Measurements from ENCODE around the gene SVIL.
"Not testable (repeated sequence)": the region's sequence is repeated elsewhere in the genome, so short reads cannot be mapped to it uniquely, and the experiment has no call there.

The SVIL gene

DNA sequence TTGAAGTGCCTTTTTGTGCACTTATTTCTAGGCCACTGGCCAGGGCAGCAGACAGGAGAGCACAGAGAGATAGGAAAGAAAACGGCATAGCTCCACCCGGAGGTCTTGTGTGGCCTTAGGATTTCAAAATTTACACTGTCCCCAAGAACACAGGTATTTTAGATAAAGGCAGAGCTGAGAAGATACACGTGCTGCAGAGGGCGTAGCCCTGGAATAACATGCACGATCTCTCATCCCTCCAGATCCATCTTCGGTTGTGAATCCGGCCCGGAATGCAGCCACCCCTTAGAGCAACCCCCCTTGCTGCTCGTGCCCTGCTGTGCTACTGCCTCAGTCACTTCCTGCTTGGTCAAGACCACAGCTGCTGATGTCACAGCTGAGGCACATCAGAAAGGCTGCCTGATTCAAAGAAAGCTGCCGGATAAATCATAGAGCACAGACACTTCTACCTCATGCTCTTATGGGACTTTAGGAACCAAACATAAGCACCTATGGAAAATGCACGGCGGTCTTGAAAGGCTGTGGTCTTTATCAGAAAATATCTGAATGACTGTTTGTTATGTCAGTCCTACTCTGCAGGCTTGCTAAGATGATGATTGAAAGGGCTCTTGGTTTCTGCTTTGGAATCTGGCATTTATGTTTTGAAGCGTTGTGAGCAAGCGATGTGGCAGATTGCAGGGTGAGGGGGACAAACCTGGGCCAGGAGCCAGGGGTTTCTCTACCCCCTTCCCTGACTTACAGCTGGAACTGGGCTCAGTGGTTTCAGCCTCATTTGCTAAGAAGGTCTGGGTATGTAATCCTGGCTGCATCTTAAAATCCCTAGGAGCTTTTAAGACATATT lies 152.0 kb downstream of the SVIL start:
- no peak for DNase-seq

DNA sequence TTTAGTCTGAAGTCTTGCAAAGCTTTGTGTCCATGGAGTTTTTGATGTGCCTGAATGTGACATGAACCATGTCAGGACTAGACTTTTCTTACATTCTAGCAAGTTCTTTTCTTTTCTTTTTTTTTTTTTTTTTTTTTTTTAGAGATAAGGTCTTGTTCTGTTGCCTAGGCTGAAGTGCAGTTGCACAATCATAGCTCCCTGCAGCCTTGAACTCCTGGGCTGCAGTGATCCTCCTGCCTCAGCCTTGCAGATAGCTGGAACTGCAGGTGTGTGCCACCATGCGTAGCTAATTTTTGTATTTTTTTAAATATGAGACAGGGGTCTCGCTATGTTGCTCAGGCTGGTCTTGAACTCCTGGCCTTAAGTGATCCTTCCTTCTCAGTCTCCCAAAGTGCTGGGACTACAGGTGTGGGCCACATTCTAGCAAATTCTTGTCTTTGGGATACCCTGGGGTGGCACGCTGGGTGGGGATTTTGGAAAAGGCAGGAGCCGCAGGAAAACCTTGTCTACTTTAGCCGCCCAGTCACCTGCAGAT lies 152.8 kb downstream of the SVIL start:
- DNase-seq = no peak

DNA sequence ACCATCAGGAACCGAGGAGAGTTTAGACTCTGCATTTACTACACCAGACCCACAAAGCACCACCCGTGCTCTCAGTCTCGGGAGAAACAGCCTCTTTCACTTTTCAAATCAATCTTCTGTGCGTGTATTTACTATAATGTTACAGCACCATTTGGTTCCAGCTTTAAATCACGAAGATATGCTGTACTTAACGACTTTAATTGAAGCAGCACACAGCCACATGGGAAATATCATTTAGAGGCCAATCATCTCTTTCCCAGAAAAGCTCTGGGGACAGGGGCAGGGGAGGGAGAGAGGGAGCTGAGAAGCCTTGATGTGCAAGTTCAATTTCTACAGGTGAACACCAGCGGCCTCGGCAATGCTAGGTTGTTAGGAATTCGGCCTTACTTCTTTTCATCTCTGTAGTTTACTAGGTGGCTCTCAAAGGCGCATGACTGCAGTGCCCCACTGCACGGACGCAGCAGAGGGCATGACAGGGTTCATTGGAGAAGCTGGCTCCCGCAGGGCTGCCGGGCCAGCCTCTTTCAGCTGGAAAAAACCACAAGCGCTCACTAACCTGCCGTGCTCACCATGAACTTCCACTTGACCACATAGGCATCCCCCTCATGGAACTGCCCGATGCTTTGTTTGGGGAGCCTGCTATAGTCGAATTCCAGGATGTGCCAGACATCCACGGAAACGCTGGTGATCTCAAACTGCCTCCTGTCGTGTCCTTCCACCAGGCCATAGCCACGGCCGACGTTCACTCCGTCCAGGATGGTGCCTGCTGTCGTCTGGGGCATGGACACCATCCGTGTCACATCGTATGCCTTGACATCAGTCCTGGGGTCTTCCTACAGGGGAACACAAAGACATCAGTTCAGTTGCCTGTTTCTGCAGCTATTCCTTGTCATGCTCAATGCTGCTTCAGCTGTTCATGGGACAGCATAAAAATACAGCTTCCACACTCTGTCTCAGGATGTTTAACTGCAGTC lies 154.5 kb downstream of the SVIL start:
- DNase-seq = no peak

DNA sequence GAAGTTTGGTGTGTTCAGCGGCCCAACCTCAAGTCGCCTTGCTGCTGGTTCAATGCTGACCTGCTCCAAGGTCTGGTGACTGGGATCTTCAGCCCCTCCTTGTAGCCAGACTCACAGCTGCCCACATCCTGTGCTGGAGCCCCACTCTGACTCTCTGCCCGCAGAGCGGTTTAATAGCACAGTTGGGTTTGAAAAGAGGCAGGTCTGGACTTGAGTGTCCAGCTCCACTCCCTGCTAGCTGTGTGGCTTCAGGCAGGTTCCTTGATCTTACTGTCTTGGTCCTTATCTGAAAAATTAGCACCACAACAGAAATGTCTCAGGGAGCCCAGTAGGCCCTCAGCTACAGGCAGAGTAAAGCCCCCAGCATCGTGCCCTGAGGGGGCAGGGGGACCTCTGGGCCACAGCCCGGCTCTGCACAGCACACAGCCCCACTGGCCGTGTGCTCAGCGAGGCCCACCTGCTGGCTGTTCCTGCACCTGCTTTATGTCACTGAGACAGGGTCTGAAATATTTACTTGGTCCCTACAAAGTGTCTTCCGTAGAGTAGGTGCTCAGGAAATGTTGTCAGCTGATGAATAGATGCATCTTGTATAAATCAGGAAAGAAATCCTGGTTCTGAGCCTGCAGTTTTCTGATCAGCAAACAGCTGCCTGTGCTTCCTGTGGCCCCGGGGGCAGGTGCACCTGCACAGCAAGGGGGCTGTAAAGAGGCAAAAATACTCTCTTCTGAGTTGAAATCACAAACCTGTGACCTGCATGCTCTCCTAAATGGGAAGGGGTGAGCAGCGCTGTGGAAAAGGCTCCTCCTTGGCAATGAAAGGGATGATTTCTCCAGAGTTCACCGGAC lies 155.5 kb downstream of the SVIL start:
- DNase-seq = no peak

DNA sequence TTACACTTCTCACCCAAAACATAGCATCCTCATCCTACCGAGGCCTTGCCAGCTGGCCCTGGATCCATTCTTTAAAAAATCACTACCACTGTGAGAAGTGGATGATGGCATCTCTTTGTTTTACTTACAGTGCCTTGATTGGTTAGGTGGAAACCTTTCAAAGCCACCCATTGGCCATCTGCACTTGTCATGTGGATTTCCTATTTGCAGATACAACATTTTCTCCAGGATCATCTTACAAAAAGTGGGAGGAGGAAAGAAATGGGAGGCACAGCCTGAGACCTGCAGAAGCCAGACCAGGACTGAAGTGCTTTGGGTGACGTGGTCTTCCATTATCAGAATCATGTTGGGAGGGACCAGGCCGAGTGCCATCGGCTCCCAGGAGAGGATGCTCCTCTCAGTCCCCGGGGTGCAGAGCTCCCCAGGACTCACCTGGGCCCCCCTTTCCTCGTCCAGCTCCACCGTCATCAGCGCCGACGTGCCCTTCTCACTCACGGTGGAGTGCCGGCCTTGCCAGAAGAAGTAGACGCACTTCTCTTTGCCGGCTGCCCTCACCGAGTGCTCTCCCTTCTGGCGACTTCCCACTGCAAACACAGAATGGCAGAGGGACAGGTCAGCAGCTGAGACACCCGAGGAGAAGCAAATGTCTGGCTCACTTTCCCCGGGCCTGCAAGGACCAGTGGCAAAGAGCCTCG lies 161.2 kb downstream of the SVIL start:
- no peak for DNase-seq

DNA sequence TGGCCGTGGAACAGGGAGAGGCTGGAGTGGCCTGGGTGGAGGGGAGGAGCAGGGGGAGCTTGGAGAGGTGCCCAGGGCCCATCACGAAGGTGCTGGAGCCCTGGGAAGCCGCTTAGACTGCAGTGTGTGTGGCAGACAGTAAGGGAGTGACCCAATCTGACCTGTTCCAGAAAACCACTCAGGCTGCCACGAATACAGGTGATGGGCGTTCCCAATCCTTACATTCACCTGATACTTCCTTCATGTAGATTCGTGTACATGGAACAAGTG lies 161.7 kb downstream of the SVIL start:
- DNase-seq = no peak

DNA sequence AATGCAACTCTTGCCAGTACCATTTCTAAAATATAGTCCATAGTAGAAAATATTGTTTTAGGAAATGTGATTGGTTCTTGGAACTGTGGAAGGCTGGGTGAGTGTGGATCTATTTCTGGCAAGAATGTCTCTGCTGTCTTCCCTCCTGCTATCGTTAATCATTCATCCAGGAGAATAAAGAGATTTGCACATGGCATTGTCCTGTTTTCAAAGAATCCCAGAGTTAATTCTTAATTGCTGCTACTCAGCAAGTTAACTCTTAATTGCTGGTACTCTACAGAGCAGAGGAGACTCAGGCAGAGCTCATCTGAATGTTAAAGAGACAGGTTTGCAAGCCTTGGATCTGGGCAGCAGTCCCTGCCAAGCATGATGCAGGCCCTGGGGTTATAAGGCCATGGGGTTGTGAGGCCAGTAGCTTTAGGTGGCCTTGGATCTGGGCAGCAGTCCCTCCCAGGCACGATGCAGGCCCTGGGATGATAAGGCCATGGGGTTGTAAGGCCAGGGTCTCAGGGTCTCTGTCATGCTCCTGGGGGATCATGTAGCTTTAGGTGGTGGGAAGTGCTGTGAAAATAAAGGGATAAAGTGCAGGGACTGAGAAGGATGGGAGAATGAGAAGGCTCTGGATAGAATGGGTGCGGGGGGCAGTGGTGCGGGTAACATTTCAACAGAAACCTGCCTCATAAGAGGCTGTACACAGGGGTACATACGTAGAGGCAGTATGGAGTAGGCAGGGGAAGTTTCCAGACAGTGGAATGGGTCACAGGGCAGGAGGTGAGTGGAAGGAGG lies 162.3 kb downstream of the SVIL start:
- no peak for DNase-seq

DNA sequence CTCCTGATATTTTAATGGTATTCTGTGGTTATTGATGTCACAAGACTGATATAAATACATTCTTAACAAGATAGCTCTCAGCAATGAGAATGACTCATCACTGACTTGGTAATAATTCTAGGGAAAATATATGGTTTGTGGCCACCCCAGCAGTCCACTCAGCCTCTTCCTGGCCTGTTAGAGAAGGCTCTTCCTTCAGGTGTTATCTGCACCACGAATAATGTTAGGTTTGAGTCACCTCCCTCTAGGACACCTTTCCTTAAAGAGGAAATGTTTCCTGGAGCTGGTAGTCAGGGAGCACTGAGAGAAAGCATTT lies 163.3 kb downstream of the SVIL start:
- no peak for DNase-seq

DNA sequence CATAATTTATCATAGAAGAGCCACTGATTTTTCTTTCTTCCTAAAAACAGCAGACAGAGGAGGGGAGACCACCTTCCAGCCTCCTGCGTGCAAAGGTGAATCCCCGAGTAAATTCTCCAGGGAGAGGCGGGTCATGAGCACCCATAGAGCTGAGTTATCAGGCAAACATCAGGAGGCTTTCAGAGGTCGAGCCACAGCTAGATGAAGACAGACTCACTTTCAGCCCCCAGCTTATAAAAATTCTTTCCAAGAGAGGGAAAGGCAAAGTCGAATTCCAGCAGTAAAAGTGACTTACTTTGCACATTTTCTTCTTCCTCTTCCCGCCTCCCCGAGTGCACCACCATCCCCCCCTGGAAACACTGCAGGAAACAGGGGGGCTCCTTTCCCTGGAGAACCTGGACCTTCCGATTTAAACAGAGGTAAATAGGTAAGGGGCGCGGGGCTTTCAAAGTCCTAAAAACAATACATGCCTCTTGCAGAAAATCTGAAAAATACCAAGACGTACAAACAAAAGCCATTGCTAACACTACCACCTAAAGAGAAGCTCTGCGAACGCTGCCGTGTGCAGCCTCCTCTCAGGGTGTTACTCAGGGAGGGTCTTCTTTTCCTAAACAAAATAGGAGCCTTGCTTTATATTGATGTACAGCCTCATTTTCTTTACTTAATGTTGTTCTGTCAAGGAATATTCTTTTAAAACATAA lies 163.8 kb downstream of the SVIL start:
- DNase-seq = no peak

DNA sequence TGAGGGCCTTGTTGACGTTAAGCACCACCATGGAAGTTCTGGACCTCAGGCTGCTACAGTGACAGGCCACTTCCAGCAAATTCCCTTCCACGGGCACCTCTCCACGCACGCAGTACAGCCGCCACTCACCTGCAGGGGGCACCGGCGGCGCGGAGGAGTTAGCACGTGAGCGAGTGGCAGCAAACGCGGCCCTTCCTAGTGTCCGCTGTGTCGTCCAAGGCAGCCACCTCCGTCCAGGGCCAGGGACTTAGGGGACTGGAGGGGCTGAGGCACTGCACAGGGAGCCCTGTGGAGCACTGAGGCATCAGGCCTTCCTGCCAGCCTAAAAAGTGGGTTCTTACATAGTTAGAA lies 164.4 kb downstream of the SVIL start:
- DNase-seq = no peak

DNA sequence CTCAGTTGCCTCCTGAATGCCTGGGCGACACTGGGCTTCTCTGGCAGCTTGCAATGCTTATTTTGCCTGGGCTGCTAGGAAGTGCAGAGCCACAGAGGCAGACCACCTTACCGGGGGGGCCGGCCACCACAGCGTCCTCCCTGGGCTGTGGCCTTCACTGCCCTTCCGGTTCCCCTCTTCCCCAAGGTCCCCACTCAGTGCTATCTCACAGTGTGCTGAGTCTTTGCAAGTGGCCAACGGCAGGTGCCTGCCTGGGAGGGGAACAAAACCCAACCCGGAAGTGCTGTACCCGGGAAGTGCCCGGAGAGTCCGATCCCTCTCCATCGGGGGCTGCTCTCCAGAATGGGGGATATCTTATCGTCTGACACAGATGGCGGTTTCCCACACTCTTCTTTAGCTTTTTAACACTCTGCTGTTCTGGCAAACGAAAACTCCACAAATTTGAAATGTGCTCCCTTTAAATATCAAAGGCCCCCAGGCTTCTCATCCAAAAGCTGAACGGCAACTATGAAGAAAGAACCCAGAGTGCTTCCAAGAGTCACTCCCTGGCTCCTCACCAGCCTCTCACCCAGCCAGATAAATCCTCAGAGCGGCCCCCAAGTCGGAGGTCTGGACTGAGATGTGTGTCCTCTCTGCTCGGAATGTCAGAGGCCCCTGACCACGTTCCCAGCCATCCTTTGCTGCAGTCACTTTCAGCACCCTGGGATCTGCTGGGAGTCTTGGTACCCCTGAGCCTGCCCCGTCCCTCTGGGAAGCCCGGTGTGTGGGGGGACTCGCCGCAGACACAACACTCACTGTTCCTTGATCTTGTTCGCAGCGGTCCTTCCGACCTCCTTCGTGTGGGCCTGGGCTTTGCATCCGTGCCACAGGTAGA lies 165.1 kb downstream of the SVIL start:
- no peak for DNase-seq

DNA sequence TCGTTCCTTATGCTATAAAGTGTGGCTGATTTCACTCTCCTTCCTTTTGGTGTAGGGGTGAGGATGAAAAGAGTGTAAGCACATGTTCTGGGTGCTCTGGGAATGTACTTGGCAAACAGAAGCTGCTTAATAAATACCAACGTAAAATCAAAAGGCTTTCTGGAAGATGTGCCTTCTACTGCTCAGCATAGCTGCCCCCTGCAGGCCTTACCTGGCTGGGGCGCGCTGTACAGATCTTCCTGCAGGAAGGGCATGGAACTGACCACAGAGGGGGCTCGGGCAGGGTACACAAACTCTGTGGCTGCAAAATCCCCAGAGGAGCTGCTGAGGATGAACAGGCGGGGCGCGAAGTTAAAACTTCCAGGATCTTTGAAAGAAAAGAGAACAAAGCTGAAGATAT lies 169.4 kb downstream of the SVIL start:
- no peak for DNase-seq

DNA sequence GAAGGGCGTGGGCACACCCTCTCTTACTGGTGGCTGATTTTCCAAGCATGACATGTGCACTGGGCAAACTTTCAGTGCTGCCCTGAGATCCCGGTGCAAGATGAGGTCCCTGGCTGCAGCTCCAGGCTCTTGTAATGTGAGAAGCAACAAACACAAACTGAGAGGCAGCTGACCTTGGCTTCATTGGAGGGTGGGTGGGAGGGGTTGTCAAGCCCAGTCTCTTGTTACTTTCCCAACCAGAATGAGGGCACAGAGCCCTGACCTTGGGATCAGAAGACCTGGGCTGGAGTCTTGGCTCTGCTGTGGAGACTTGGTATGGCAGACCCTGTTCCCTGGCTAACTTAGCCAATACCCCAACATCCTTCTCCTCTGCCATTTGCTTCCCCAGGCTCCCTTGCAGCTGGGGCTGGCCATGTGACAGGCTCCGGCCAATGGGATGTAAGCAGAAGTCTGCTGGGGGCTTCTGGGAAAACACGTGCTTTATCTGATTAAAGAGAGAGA lies 170.1 kb downstream of the SVIL start:
- DNase-seq = peak in 1 of 2 experiments; percentile 1

DNA sequence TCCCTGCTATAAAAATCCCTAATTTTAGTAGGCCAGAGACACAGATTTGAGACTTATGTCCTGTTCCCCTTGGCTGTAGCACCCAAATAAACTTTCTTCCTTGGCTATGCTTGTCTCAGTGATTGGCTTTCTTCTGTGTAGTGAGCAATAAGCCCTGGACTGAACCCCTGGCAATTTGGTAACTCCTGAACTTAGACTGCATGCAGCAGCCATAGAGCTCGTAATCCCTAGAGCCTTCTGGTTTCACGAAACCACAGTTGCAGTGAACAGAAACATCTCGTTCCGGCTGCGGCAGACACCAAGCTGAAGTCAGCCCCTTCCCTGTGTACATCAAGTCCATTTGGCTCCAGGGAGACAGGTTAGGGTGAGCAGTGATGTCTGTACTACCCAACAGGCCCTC lies 173.7 kb downstream of the SVIL start:
- no peak for DNase-seq

DNA sequence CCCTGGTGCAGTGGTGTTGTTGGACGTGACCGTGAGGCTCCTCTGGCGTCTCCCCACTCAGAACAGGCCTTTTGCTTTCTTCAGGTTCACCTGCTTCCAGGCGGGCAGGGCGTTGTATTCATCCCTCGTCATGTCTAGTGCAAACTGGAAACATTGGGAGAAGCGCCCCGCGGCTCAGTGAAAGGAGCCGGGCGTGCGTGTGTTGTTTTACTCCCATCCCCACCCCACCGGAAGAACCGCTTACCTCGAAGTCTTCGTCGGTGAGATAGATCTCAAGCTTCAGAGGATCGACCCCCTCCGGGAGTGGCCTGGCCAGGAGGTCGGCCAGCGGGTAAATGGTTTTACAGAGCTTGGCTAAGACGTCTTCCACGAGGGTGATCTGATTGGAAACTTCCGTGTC lies 176.6 kb downstream of the SVIL start:
- DNase-seq = not testable (repeated sequence)

DNA sequence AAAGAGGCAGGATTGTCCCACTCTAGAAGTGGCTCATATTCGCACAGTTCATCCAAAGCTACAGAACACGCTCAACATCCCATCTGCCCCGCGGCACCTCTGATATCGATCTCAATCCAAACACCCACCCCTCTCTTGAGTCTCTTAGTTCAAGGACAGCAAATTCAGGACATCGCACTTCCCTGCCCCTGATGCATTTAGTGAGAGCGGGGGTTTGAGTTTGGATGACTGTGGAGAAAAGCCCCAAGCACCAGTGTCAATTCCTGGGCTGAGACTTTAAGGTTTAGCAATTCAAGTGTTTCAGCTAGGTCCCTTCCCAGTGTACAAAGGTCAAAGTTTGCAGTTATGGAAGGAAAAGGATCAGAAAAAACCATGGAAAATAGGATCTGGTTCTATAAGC lies 179.7 kb downstream of the SVIL start:
- no peak for DNase-seq

DNA sequence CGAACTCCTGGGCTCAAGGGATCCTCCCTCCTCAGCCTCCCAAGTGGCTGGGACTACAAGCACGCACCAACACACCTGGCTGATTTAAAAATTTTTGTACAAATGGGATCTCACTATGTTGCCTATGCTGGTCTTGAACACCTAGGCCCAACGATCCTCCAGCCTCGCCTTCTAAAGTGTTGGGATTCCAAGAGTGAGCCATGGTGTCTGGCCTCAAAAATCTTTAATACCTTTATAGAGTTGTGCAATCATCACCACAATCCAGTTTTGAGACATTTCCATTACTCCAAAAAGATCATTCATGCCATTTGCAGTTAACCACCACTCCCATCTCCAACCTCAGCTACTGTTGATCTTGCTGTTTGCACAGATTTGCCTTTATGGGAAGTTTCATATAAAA lies 180.5 kb downstream of the SVIL start:
- no peak for DNase-seq

DNA sequence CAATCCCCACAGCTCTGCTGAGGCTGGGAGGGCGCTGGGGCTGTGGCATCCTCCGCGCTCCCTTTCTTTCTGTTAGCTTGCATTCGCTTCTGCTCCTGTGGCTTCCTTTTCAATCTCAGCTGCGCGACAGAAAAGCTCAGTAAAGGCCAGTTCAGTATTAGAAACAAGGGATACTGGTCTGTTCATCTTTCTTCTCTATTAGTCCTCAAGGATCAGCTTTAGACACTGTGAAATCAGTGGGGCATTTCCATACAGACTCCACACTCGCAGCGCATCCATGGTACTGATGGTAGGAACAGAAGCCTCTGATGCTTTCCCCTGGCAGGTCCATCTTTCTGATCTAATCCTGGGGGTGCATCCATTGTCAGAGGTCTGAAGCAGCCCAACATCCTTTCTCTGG lies 182.2 kb downstream of the SVIL start:
- DNase-seq = no peak

DNA sequence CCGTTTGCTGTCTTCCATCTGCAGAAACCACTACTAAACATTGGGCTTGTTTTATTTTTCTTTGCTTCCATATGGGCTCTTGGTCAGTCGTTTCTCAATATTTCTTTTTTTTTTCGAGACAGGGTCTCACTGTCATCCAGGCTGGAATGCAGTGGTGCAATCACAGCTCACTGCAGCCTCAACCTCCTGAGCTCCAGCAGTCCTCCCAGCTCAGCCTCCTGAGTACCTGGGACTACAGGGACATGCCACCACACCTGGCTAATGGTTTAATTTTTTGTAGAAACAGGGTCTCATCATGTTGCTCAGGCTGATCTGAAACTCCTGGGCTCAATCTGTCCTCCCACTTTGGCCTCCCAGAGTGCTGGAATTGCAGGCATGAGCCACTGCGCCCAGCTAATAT lies 182.8 kb downstream of the SVIL start:
- DNase-seq = no peak

DNA sequence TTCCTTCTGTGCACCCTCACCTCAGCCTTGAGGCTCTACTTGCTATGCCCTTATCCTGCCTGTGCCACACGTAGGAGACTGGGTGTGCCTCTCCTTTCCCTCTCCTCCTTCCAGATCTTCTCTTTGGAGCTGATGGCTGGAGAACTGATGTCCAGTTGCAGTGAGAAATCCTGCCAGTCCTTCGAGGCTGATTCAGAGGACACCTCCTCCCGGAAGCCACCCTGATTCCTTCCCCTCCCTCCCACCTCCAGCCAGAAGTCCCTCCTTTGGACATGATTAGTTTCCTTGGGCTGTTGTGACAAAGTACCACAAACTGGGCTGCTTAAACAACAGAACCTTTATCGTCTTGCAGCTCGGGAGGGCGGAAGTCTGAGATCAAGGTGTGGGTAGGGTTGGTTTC lies 184.4 kb downstream of the SVIL start:
- DNase-seq = no peak
